Measurements from ENCODE around the gene PXT1.

GRCh38 chr6:36443471-36444428 lies 1.1 kb upstream of the PXT1 start:
- no peak for TF ChIP-seq POLR2A (IDR thresholded peaks at IDR 0.05)
- TF ChIP-seq CTCF (IDR thresholded peaks at IDR 0.05) = peak in 1 of 7 experiments; percentile 5

All from body of pancreas (tissue), 4 donors.